ENCODE data around the gene IFNL1. TPM values are rescaled to one million over a fixed set of nuclear protein-coding genes. Genes with fewer than 3 reads are reported as not detected.
"Not testable (repeated sequence)": the region's sequence is repeated elsewhere in the genome, so short reads cannot be mapped to it uniquely, and the experiment has no call there.

The IFNL1 gene
- polyA plus RNA-seq, 1 experiment, result not detected

DNA sequence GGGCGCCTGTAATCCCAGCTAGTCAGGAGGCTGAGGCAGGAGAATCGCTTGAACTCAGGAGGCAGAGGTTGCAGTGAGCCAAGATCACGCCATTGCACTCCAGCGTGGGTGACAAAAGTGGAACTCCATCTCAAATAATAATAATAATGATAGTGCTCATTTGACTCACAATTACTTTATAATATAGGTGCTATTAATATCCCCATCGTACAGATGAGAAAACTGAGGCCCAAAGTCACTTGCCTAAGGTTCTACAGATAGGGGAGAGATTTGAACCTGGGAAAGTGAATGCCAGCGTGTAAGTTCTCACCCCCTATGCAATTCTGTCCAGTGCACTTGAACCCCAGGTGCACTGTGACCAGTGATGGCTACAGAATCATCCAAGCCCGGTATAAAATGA is 33.7 kb downstream of the IFNL1 start:
- H3K27me3 ChIP-seq (ENCODE audit: control insufficient read depth, insufficient read depth, low read length), result peaks cover 1% of the 10 kb centered on the region
- ChIA-PET POLR2A (no interaction called here), CTCF (interaction anchor here (0.6 to 5.5 kb wide), 6 partner anchors 12 to 430 kb away, joined by 3 to 57 read pairs (median 7); partner anchors contain the start of genes NFKBIB and SAMD4B)
- H3K36me3 ChIP-seq (ENCODE audit: control insufficient read depth, insufficient read depth, low read length), result no peaks in the 10 kb centered on the region
- no peak for DNase-seq (ENCODE audit: low read depth)
- no peak overlapping the region for H3K4me3 ChIP-seq (ENCODE audit: low read depth, low read length)
- TF ChIP-seq, protein P1, sequence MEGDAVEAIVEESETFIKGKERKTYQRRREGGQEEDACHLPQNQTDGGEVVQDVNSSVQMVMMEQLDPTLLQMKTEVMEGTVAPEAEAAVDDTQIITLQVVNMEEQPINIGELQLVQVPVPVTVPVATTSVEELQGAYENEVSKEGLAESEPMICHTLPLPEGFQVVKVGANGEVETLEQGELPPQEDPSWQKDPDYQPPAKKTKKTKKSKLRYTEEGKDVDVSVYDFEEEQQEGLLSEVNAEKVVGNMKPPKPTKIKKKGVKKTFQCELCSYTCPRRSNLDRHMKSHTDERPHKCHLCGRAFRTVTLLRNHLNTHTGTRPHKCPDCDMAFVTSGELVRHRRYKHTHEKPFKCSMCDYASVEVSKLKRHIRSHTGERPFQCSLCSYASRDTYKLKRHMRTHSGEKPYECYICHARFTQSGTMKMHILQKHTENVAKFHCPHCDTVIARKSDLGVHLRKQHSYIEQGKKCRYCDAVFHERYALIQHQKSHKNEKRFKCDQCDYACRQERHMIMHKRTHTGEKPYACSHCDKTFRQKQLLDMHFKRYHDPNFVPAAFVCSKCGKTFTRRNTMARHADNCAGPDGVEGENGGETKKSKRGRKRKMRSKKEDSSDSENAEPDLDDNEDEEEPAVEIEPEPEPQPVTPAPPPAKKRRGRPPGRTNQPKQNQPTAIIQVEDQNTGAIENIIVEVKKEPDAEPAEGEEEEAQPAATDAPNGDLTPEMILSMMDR (IDR thresholded peaks at IDR 0.05; ENCODE audit: insufficient read depth, low read depth, low read length), result no peak

DNA sequence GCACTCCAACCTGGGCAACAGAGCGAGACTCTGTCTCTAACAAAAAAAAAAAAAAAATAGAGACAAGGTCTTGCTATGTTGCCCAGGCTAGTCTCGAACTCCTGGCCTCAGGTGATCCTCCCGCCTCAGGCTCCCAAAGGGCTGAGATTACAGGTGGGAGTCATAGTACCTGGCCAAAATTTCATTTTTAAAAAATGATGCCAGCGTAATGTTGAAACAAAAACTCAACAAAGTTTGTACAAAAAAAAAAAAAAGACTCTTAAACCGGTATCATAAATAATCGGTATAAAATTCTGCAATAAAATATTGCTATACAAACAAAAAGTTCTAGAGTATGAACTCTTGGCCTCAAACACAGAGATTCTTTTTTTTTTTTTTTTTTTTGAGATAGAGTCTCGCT is 36.1 kb downstream of the IFNL1 start:
- TF ChIP-seq, protein P1 (IDR thresholded peaks at IDR 0.05; ENCODE audit: insufficient read depth, low read depth, low read length), result no peak
- H3K4me3 ChIP-seq (ENCODE audit: low read depth, low read length), result no peak overlapping the region
- peaks cover 1% of the 10 kb centered on the region for H3K27me3 ChIP-seq (ENCODE audit: control insufficient read depth, insufficient read depth, low read length)
- H3K36me3 ChIP-seq (ENCODE audit: control insufficient read depth, insufficient read depth, low read length), result no peaks in the 10 kb centered on the region
- CTCF ChIA-PET, result interaction anchor here (1.0 to 1.8 kb wide), 2 partner anchors 210 kb away, joined by 3 to 9 read pairs; no protein-coding TSS in a partner anchor
- POLR2A ChIA-PET, result no interaction called here
- no peak for DNase-seq (ENCODE audit: low read depth)

DNA sequence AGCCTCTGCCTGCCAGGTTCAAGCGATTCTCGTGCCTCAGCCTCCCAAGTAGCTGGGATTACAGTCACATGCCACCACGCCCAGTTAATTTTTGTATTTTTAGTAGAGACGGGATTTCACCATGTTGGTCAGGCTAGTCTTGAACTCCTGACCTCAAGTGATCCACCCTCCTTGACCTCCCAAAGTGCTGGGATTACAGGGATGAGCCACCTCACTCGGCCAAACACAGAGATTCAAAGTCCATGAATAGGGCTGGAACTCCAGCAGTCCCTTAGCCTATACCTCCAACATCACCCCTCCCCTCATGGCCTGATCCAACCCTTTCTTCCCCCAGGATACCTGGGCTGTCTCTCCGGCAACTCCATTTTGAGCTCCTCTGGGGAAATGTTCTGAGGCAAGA is 36.5 kb downstream of the IFNL1 start:
- H3K4me3 ChIP-seq (ENCODE audit: low read depth, low read length); H3K27me3 ChIP-seq (ENCODE audit: control insufficient read depth, insufficient read depth, low read length); POLR2A ChIA-PET; H3K36me3 ChIP-seq (ENCODE audit: control insufficient read depth, insufficient read depth, low read length); DNase-seq (ENCODE audit: low read depth): not testable (repeated sequence)
- CTCF ChIA-PET, result interaction anchor here (1.0 kb wide), 1 partner anchor 210 kb away, joined by 3 read pairs; no protein-coding TSS in a partner anchor

DNA sequence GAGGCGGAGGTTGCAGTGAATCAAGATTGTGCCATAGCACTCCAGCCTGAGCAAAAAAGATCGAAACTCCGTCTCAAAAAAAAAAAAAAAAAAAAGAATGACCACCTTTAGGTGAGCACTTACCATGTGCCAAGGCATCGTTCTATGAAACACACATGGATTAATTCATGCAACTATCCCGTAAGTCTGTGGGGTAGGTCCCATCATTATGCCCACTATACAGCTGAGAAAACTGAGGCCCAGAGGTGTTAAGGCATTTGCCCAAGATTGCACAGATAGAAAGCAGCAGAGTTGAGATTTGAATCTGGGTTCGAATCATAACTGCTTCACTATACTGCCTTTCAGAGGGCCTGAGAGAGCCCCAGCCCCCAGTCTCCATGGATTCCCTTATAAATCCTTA is 37.3 kb downstream of the IFNL1 start:
- H3K27me3 ChIP-seq (ENCODE audit: control insufficient read depth, insufficient read depth, low read length), result peaks cover 1% of the 10 kb centered on the region
- TF ChIP-seq, protein P1 (IDR thresholded peaks at IDR 0.05; ENCODE audit: insufficient read depth, low read depth, low read length), result no peak
- no peaks in the 10 kb centered on the region for H3K36me3 ChIP-seq (ENCODE audit: control insufficient read depth, insufficient read depth, low read length)
- DNase-seq (ENCODE audit: low read depth), result no peak
- ChIA-PET POLR2A (no interaction called here), CTCF (interaction anchor here (1.0 kb wide), 1 partner anchor 211 kb away, joined by 3 read pairs; no protein-coding TSS in a partner anchor)
- H3K4me3 ChIP-seq (ENCODE audit: low read depth, low read length), result no peak overlapping the region

DNA sequence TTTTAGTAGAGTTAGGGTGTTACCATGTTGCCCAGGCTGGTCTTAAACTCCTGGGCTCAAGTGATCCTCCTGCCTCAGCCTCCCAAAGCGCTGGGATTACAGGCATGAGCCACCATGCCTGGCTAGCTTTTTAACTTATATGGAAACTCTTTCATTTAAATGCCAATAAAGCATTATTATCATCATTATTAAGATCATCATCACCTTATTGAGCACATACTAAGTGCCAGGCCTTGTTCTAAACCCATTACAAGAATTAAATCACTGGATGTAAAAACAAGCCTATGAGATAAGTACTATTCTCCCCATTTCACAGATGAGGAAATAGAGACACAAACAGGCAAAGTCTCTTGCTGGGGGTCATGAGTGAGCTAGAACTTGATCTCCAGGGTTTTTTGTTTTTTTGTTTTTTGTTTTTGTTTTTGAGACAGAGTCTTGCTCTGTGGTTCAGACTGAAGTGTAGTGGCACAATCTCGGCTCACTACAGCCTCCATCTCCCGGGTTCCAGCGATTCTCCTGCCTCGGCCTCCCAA is 38.3 kb downstream of the IFNL1 start:
- CTCF ChIA-PET, result interaction anchor here (0.6 to 1.8 kb wide), 2 partner anchors 79 to 225 kb away, joined by 4 to 6 read pairs; no protein-coding TSS in a partner anchor
- POLR2A ChIA-PET, result no interaction called here
- DNase-seq (ENCODE audit: low read depth), result no peak
- H3K4me3 ChIP-seq (ENCODE audit: low read depth, low read length), result no peak overlapping the region
- peaks cover 1% of the 10 kb centered on the region for H3K27me3 ChIP-seq (ENCODE audit: control insufficient read depth, insufficient read depth, low read length)
- TF ChIP-seq, protein P1 (IDR thresholded peaks at IDR 0.05; ENCODE audit: insufficient read depth, low read depth, low read length), result no peak
- no peaks in the 10 kb centered on the region for H3K36me3 ChIP-seq (ENCODE audit: control insufficient read depth, insufficient read depth, low read length)

DNA sequence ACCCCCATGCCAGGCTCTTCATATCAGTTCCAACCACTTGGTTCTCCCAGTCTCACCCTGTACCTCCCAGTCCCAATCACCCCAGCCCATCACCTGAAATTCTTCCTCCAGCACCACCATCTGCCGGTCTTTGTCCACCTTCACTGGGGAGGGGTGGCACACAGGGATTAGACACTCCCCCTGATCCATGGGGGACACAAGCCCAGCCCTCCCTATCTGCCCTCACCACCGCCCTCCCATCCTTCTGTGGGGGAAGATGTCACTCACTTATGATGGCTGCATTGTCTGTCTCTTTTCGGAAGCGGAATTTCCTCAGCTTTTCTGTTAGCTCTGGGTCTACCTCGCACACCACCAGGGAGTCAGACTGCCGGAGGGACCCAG is 39.0 kb downstream of the IFNL1 start:
- DNase-seq (ENCODE audit: low read depth), result no peak
- Histone ChIP-seq H3K36me3 (ENCODE audit: control insufficient read depth, insufficient read depth, low read length) (no peaks in the 10 kb centered on the region), H3K27me3 (ENCODE audit: control insufficient read depth, insufficient read depth, low read length) (peaks cover 1% of the 10 kb centered on the region), H3K4me3 (ENCODE audit: low read depth, low read length) (no peak overlapping the region)
- ChIA-PET POLR2A (no interaction called here), CTCF (interaction anchor here (0.6 to 1.8 kb wide), 2 partner anchors 79 to 225 kb away, joined by 4 to 6 read pairs; no protein-coding TSS in a partner anchor)
- TF ChIP-seq, protein P1 (IDR thresholded peaks at IDR 0.05; ENCODE audit: insufficient read depth, low read depth, low read length), result no peak

All from BJ (cell line).